SJCRH30 (cell line): ENCODE data around the gene PCSK4. TPM values are rescaled to one million over a fixed set of nuclear protein-coding genes. Genes with fewer than 3 reads are reported as not detected.
"Not testable (repeated sequence)": the region's sequence is repeated elsewhere in the genome, so short reads cannot be mapped to it uniquely, and the experiment has no call there.

Source experiments
- DNase-seq, 2 experiments: peaks; one replicate each; pipeline ENCODE4 v3.0.0-alpha.2; 2015 to 2020
- H3K27ac ChIP-seq: fragments of 250-450 bp; sonication (Bioruptor Pico); 2 replicates; pipeline ENCODE4 v1.5.1; 2020; ENCODE audit warnings: mild to moderate bottlenecking, moderate library complexity
- H3K27me3 ChIP-seq: fragments of 250-450 bp; sonication (Bioruptor Pico); 2 replicates; pipeline ENCODE4 v1.5.1; 2020; ENCODE audit warnings: mild to moderate bottlenecking, moderate library complexity
- H3K36me3 ChIP-seq: fragments of 250-450 bp; sonication (Bioruptor Pico); 2 replicates; pipeline ENCODE4 v1.5.1; 2020; ENCODE audit warnings: mild to moderate bottlenecking, moderate library complexity
- H3K4me1 ChIP-seq: fragments of 250-450 bp; sonication (Bioruptor Pico); 2 replicates; pipeline ENCODE4 v1.5.1; 2020; ENCODE audit warnings: mild to moderate bottlenecking, moderate library complexity
- H3K4me3 ChIP-seq: fragments of 250-450 bp; sonication (Bioruptor Pico); 2 replicates; pipeline ENCODE4 v1.5.1; 2020; ENCODE audit warnings: mild to moderate bottlenecking, moderate library complexity
- H3K9me3 ChIP-seq: fragments of 250-450 bp; sonication (Bioruptor Pico); replicated peaks from 2 replicates; pipeline ENCODE4 v1.5.1; 2020; ENCODE audit warnings: mild to moderate bottlenecking, moderate library complexity
- total RNA-seq: library from RNA; depleted of rRNA; stranded (reverse); fragments of >200 nt; shearing (Covaris generic); gene quantifications from 2 replicates; pipeline ENCODE4 v1.2.3, GENCODE V29; 2014

PCSK4 gene
- total RNA-seq, 1 experiment from 2014 or later: 1.1 TPM

DNA sequence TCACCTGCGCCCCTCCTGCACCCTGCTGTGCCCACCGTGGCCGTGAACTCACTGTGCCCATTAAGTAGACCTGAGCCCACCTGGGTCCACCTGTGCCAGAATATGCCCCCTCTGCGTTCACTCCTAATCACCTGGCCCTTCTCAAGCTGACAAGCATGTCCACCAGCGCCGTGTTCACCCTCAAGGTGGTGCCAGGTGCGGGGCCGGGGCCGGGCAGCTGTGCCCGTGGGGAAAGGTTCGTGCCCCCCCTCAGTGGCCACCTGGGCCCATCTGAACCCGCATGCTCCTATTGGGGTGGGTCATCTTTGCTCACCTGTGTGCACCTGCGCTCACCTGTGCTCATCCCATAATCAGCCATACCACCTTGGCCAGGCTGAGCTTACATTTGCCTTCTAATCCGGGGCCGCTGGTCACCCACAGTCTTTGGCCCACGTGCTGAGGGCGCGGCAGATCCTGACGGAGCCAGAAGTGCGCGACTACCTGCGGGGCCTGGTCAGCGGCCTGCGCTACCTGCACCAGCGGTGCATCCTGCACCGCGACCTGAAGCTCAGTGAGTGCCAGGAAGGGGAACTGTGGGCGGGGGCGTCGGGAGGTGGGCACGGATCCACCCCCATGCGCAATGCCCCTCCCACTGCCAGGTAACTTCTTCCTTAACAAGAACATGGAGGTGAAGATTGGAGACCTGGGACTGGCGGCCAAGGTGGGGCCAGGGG lies 36.1 kb upstream of the PCSK4 start:
- no peaks in the 10 kb centered on the region; the same call in 1 of the 2 replicates for H3K4me1 ChIP-seq
- no peaks in the 10 kb centered on the region for H3K9me3 ChIP-seq
- no peak for DNase-seq
- no peaks in the 10 kb centered on the region; the same call in 1 of the 2 replicates for H3K27me3 ChIP-seq
- H3K27ac ChIP-seq: no peak overlapping the region
- H3K4me3 ChIP-seq: no peak overlapping the region
- no peaks in the 10 kb centered on the region for H3K36me3 ChIP-seq

- no peak for DNase-seq
- no peaks in the 10 kb centered on the region for H3K36me3 ChIP-seq
- no peaks in the 10 kb centered on the region; the same call in 1 of the 2 replicates for H3K27me3 ChIP-seq
- H3K9me3 ChIP-seq: no peaks in the 10 kb centered on the region
- H3K4me1 ChIP-seq: no peaks in the 10 kb centered on the region
- H3K4me3 ChIP-seq: no peak overlapping the region
- no peak overlapping the region for H3K27ac ChIP-seq
Observed at GRCh38 chr19:1525343-1525742, 35.2 kb upstream of the PCSK4 start.

DNA sequence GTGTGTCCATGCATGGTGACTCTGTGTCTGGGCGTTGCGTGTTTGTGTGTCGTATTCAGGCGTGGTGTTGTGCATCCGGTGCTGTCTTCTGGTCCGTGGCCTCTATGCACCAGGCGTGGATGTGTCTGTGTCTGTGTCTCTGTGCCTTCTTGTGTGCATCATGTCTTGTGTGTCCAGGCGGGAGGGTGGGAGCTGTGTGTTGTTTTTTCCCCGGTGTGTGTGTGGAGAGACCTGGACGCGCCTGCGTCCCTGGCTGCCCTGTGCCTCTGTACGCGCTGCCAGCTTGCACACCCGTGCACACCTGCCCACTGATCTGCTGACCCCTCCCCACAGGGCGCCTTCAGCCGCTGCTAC lies 34.8 kb upstream of the PCSK4 start:
- no peak overlapping the region for H3K4me3 ChIP-seq
- no peaks in the 10 kb centered on the region; the same call in 1 of the 2 replicates for H3K27me3 ChIP-seq
- no peak for DNase-seq
- H3K9me3 ChIP-seq: no peaks in the 10 kb centered on the region
- no peak overlapping the region for H3K27ac ChIP-seq
- H3K4me1 ChIP-seq: no peaks in the 10 kb centered on the region
- no peaks in the 10 kb centered on the region for H3K36me3 ChIP-seq

- Histone ChIP-seq H3K4me1 (no peaks in the 10 kb centered on the region), H3K9me3 (no peaks in the 10 kb centered on the region), H3K4me3 (no peak overlapping the region), H3K27ac (no peak overlapping the region), H3K27me3 (no peaks in the 10 kb centered on the region; the same call in 1 of the 2 replicates), H3K36me3 (no peaks in the 10 kb centered on the region)
- DNase-seq: no peak
Observed at GRCh38 chr19:1524287-1524971, 34.3 kb upstream of the PCSK4 start.

GRCh38 chr19:1523412-1524286 lies 33.5 kb upstream of the PCSK4 start, which contains the start of gene PLK5:
TSS of gene PLK5 (plus strand) at chr19:1524077. CDS start at chr19:1526997, 2,920 bp downstream.
- no peak within 1 kb of the TSS for H3K27ac ChIP-seq
- DNase-seq: no peak
- no peaks in the 10 kb centered on the region for H3K9me3 ChIP-seq
- no peaks in the 10 kb centered on the region for H3K4me1 ChIP-seq
- no peaks in the 10 kb centered on the region for H3K36me3 ChIP-seq
- no peak within 1 kb of the TSS for H3K4me3 ChIP-seq
- no peaks in the 10 kb centered on the region; the same call in 1 of the 2 replicates for H3K27me3 ChIP-seq

DNA sequence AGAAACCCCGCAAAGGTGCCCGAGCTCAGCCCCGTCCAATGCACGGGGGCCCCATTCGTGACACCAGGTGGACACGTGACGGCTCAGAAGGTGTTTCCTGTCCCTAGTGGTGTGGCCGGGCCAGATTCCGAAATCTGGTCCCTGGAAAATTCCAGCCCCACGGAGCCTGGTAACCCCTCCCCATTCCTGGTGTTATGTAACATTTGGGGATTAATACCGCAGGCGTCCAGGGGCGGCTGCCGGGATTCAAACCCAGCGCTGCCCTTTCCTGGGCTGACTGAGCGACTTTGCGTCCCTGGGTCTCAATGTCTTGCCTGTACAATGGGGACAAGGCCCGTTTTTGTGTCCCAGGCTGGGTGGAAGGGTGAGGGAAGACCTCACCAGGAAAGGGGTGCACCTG lies 32.7 kb upstream of the PCSK4 start:
- no peaks in the 10 kb centered on the region for H3K36me3 ChIP-seq
- H3K4me1 ChIP-seq: no peaks in the 10 kb centered on the region
- H3K4me3 ChIP-seq: no peak overlapping the region
- no peaks in the 10 kb centered on the region; the same call in 1 of the 2 replicates for H3K27me3 ChIP-seq
- H3K27ac ChIP-seq: no peak overlapping the region
- no peaks in the 10 kb centered on the region for H3K9me3 ChIP-seq
- no peak for DNase-seq

- no peaks in the 10 kb centered on the region for H3K36me3 ChIP-seq
- no peak for DNase-seq
Observed at GRCh38 chr19:1522061-1522460, 31.9 kb upstream of the PCSK4 start.

DNA sequence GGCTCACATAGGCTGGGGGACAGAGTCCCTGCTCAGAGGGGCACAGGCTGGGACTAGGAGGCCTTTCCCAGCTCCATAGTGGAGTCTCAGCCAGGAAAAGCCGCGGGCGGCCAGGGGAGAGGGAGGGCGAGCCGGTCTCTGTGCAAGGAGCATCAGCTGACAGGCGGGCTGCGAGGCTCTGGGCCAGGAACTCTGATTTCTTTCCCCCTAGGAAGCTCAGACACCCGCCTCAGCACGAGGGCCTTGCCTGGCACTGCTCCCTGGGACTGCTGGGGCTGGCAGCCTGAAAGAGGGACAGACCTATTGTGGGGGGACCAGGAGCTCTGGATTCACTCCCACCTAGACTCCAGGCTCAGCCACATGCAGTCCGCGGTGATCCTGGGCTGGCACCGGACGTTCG lies 31.5 kb upstream of the PCSK4 start:
- DNase-seq: peak in 1 of 2 experiments; percentile 22
- H3K36me3 ChIP-seq: no peaks in the 10 kb centered on the region
- no peaks in the 10 kb centered on the region; the same call in 1 of the 2 replicates for H3K27me3 ChIP-seq
- no peak overlapping the region for H3K4me3 ChIP-seq
- H3K4me1 ChIP-seq: no peaks in the 10 kb centered on the region
- H3K27ac ChIP-seq: no peak overlapping the region
- no peaks in the 10 kb centered on the region for H3K9me3 ChIP-seq

More at GRCh38 chr19:1522061-1522460, 31.9 kb upstream of the PCSK4 start:
- H3K27ac ChIP-seq: no peak overlapping the region
- no peaks in the 10 kb centered on the region for H3K9me3 ChIP-seq
- no peaks in the 10 kb centered on the region for H3K4me1 ChIP-seq
- H3K4me3 ChIP-seq: no peak overlapping the region
- no peaks in the 10 kb centered on the region; the same call in 1 of the 2 replicates for H3K27me3 ChIP-seq

DNA sequence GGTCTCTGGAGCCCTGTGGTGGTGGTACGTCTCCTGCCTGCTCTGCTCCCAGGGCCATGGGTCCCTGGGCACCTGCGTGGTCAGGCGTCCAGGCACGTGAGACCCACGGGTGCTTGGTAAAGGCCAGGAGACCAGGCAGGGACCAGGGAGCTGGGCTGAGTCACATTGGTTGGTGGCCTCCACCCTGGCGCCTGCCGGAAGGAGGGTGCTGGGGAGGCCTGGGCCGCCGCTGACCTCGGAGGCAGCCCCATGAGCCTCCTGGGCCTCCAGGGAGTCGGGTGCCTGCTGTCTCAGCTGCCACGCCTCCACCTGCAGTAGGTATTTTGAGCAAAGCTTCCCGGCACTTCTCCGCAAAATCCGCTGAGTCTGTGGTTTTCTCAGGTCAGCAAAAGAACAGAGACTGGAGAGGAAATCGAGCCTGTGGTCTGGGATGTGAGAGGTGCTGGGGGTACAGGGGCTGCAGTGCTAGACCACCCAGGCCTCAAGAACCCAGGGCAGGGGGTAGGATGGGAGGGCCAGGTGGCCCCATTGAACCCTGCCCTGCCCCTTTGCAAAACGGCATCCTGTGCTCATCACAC lies 30.1 kb upstream of the PCSK4 start:
- DNase-seq: no peak
- Histone ChIP-seq H3K9me3 (no peaks in the 10 kb centered on the region), H3K27me3 (no peaks in the 10 kb centered on the region; the same call in 1 of the 2 replicates), H3K4me3 (no peak overlapping the region), H3K4me1 (no peaks in the 10 kb centered on the region), H3K27ac (no peak overlapping the region), H3K36me3 (no peaks in the 10 kb centered on the region)

DNA sequence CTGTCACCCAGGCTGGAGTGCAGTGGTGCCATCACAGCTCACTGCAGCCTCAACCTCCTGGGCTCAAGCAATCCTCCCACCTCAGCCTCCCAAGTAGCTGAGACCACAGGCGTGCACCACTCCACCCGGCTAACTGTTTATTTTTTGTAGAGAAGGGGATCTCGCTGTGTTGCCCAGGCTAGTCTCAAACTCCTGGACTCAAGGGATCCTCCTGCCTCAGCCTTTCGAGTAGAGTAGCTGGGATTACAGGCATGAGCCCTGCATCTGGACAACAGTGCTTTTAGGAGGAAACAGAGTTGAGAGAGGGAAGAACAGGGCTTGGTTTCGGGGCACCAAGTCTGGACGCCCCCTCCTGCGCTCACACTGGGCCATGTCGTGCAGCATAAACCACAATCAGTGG lies 29.7 kb upstream of the PCSK4 start:
- H3K36me3 ChIP-seq, H3K4me1 ChIP-seq, H3K9me3 ChIP-seq, H3K27me3 ChIP-seq, H3K27ac ChIP-seq, DNase-seq, H3K4me3 ChIP-seq: not testable (repeated sequence)

- no peaks in the 10 kb centered on the region for H3K4me1 ChIP-seq
- no peak overlapping the region for H3K4me3 ChIP-seq
- no peaks in the 10 kb centered on the region for H3K36me3 ChIP-seq
- DNase-seq: no peak
- no peaks in the 10 kb centered on the region for H3K9me3 ChIP-seq
- H3K27ac ChIP-seq: no peak overlapping the region
- no peaks in the 10 kb centered on the region; the same call in 1 of the 2 replicates for H3K27me3 ChIP-seq
Observed at GRCh38 chr19:1518471-1518870, 28.3 kb upstream of the PCSK4 start.

GRCh38 chr19:1516395-1516753 lies 26.2 kb upstream of the PCSK4 start:
- no peak overlapping the region for H3K4me3 ChIP-seq
- DNase-seq: peak in 1 of 2 experiments; percentile 45
- H3K36me3 ChIP-seq: no peaks in the 10 kb centered on the region
- H3K27me3 ChIP-seq: no peaks in the 10 kb centered on the region
- peaks cover 6% of the 10 kb centered on the region; the same call in 1 of the 2 replicates for H3K4me1 ChIP-seq
- H3K9me3 ChIP-seq: no peaks in the 10 kb centered on the region
- no peak overlapping the region for H3K27ac ChIP-seq

- no peaks in the 10 kb centered on the region for H3K36me3 ChIP-seq
- H3K9me3 ChIP-seq: no peaks in the 10 kb centered on the region
- H3K27ac ChIP-seq: no peak overlapping the region
- DNase-seq: no peak
- H3K27me3 ChIP-seq: no peaks in the 10 kb centered on the region
- H3K4me3 ChIP-seq: no peak overlapping the region
- H3K4me1 ChIP-seq: peaks cover 15% of the 10 kb centered on the region; the same call in 1 of the 2 replicates
Observed at GRCh38 chr19:1514986-1515721, 25.0 kb upstream of the PCSK4 start.

DNA sequence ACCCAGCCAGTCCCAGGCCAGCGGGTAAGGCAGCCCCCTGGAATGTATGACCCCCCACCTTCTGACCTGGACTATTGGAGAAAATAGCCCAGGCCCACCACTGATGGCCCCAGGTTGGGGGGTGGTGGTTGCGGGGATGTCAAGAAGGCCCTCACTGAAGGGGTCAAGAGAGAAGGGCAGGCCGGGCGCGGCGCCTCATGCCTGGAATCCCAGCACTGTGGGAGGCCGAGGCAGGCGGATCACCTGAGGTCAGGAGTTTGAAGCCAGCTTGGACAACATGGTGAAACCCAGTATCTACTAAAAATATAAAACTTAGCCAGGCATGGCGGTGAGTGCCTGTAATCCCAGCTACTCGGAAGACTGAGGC lies 24.1 kb upstream of the PCSK4 start:
- no peak for DNase-seq
- Histone ChIP-seq H3K9me3 (no peaks in the 10 kb centered on the region), H3K4me3 (no peak overlapping the region), H3K27me3 (no peaks in the 10 kb centered on the region), H3K4me1 (peaks cover 17% of the 10 kb centered on the region; the same call in 1 of the 2 replicates), H3K27ac (no peak overlapping the region), H3K36me3 (no peaks in the 10 kb centered on the region)
